HG03039 (cell line): ENCODE data around the gene EVPL.
"Not testable (repeated sequence)": the region's sequence is repeated elsewhere in the genome, so short reads cannot be mapped to it uniquely, and the experiment has no call there.

Experiments
- ATAC-seq: cut with Tn5 transposase; IDR thresholded peaks from one replicate; pipeline ENCODE4 v1.9.1; 2021; ENCODE audit warnings: mild to moderate bottlenecking, moderate library complexity; ENCODE audit not compliant: unreplicated experiment

Gene EVPL

DNA sequence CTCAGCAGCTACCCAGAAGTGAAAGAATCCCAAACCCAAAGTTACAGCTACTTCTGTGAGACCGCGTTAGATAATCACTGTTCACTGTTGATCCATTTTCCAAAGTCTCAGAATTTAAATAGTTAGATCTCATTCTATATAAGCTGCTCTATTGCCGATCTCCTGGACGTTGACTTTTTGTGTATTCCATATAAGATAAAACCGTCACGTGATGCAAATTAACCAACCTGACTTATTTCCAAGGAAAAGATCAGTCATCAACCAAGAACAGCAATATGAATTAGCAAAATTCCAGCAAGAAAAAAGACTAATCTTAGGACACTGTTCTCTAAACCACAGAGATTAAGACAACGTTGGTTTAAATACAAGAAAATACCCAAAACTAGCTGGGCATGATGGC, 56.5 kb downstream of the EVPL start:
- no peak for ATAC-seq

GRCh38 chr17:75970011-75970523, 57.0 kb downstream of the EVPL start:
- ATAC-seq: no peak

DNA sequence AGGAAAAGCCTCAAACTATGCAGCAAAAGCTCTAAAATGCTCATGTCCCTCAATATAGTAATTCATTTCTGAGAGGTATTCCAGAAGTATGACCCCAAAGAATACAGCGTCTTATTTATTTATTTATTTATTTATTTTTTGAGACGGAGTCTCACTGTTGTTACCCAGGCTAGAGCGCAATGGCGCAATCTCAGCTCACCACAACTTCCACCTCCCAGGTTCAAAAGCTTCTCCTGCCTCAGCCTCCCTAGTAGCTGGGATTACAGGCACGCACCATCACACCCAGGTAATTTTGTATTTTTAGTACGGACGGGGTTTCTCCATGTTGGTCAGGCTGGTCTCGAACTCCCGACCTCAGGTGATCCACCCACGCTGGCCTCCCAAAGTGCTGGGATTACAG, 58.1 kb downstream of the EVPL start:
- not testable (repeated sequence) for ATAC-seq

GRCh38 chr17:75965468-75965867, 61.6 kb downstream of the EVPL start:
- no peak for ATAC-seq

DNA sequence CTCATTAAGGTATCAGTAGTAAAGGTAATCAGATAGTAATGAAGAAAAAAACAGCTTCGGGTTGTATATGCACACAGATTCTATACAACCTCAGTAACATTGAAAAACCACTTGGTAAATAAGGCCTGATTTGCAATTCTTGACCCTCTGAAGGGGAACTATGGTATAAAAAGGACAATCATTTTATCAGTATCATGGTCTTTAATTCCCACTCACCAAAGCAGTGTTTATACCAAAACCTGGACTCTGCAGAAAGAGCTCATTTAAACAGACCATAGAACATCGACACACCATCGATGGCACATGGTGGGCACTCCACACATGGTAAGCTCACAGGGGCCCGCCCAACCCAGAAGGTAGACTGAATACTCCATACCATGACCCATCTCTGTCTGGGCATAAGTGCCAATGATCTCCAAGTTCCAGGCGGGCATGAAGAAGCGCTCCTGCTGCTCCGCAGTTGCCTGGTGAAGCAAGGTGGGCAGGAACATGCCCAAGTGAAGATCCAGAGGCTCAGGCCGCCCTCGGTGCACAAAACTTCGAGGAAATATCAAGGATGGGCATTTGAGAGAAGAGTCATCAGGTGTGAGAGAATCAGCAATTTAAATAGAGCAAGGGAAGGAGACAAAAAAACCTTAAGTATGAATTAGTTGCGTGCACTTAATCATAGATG, 67.1 kb downstream of the EVPL start:
- no peak for ATAC-seq

DNA sequence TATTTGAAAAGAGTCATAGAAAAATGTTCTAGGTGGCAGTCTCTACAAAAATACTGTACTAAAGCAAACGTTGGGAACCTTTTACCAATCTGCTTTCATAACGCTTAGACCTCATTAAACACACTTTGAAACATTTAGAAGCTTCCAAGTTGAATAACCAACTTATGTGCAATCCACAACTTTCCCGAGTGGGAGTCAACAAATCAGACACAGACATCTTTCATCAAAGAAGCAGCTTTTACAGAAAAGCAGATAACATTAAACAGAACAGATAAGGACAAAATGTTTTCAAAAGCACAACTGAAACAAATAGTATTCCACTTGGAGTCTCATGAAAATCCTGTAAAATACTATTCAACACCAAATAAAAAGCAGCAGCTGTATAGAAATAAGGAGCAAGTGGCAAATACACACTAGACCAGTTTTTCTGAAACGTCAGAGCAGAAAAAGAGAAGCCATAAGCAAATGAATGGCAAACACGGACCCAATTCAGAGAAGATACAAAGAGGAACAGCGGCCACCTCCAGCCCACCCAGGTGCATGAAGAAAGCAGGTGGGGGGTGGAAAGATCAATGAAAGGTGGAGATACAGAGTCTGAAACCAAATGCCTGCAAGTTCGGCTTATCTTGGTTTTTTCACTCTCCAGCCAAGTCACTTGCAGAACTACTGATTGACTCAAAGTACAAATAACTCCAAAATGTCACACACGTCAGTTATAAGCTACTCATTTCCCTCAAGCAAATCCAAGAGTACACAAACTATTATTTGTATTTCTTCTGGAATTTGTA, 67.9 kb downstream of the EVPL start:
- ATAC-seq: no peak
